ENCODE data around the gene AMZ2. TPM values are rescaled to one million over a fixed set of nuclear protein-coding genes. Genes with fewer than 3 reads are reported as not detected.

The AMZ2 gene
- total and polyA plus RNA-seq, 7 experiments from 2014 or later, result 47.6 to 103 (median 79.5) TPM

DNA sequence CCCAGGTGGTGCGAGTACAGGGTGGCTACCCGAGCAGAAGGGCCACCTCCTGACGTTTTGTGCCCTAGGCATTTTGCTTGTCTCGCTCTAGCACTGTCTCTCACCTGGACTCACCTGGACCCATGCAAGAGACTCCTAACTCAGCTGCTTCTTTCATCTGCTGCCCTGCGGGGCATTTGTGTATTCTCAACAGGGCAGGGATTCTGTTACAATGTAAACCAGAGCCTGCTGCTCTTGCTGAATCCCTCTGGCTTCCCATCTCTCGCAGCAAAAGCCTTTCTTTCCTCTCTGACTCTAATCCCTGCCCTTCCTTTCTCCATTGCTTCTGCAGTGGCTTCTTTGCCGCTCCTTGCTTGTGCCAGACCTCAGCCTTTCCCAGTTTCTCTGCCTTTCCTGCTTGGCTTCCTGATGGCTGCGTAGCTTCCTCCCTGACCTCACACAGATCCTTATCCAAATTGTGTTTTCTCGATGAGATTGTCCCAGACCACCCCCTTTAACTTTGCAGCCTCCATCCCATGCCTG, 53.7 kb downstream of the AMZ2 start:
- H3K4me1 Mint-ChIP-seq, result peaks cover 14 to 55% (median 48%) of the 10 kb centered on the region in 7 donors

DNA sequence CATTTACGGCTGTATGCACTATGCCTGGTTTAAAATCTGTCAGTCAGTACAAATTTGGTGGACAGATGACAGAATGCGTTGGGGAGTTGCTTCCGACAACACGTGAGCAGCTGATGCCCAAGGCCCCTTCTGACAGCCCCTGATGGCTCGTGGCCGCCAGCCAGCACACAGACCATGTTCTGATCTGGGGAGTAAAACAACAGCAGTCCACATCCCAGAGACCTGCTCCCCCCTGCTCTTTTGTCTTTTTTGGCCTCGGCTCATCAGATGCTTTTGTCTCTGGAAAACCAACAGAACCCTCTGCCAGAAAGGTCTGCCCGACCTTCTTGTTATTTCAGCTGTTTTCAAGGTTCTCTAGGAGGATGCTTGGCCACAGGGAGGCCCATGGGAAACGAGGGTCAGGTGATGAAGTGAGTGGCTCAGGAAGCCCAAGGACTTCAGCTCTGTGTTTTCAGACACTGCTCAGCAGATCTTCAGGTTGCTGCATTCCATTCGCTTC, 54.3 kb downstream of the AMZ2 start:
- DNase-seq (no peak), ATAC-seq (no peak)
- no peaks in the 10 kb centered on the region for H3K9me3 Mint-ChIP-seq
- Histone ChIP-seq H3K27me3 (ENCODE audit: control insufficient read depth in 2 of 2, insufficient read depth in 2 of 2, low read length in 2 of 2) (no peaks in the 10 kb centered on the region), H3K27ac (ENCODE audit: low read depth, low read length) (no peak overlapping the region), H3K4me3 (ENCODE audit: low read length) (no peak overlapping the region), H3K36me3 (ENCODE audit: control insufficient read depth in 2 of 3, insufficient read depth in 3 of 3, low read length in 3 of 3) (no peaks in the 10 kb centered on the region), H3K9me3 (ENCODE audit: control insufficient read depth in 2 of 3, low read length in 3 of 3) (no peaks in the 10 kb centered on the region), H3K4me1 (ENCODE audit: control insufficient read depth in 2 of 2, insufficient read depth in 2 of 2, low read length in 2 of 2) (peaks cover 16 to 21% of the 10 kb centered on the region in 2 donors)
- H3K4me1 Mint-ChIP-seq, result peaks cover 11 to 52% (median 46%) of the 10 kb centered on the region in 7 donors
- no peak overlapping the region for H3K4me3 Mint-ChIP-seq
- CTCF ChIA-PET, result no interaction called here
- H3K27me3 Mint-ChIP-seq, result peaks cover 0 to 13% (median 0%) of the 10 kb centered on the region in 5 donors
- peaks cover 0 to 7% (median 3%) of the 10 kb centered on the region in 5 donors for H3K36me3 Mint-ChIP-seq
- POLR2A ChIA-PET, result interaction anchor here (0.5 to 2.0 kb wide), 5 partner anchors 10 to 203 kb away, joined by 3 to 8 read pairs (median 4); partner anchors contain the start of genes ARSG and SLC16A6
- intact Hi-C loops (cut with micrococcal nuclease), result no loop called here
- H3K27ac Mint-ChIP-seq, result peak overlapping the region in 2 of 9 donors; percentile 66

More for the DNA sequence above, 53.7 kb downstream of the AMZ2 start:
- Histone ChIP-seq H3K4me3 (ENCODE audit: low read length) (no peak overlapping the region), H3K4me1 (ENCODE audit: control insufficient read depth in 2 of 2, insufficient read depth in 2 of 2, low read length in 2 of 2) (peaks cover 21% of the 10 kb centered on the region in 2 donors), H3K36me3 (ENCODE audit: control insufficient read depth in 2 of 3, insufficient read depth in 3 of 3, low read length in 3 of 3) (no peaks in the 10 kb centered on the region), H3K27me3 (ENCODE audit: control insufficient read depth in 2 of 2, insufficient read depth in 2 of 2, low read length in 2 of 2) (no peaks in the 10 kb centered on the region), H3K9me3 (ENCODE audit: control insufficient read depth in 2 of 3, low read length in 3 of 3) (no peaks in the 10 kb centered on the region), H3K27ac (ENCODE audit: low read depth, low read length) (no peak overlapping the region)
- ChIA-PET POLR2A (interaction anchor here (0.5 to 1.0 kb wide), 3 partner anchors 10 to 202 kb away, joined by 3 to 10 read pairs (median 4); partner anchors contain the start of gene ARSG), CTCF (no interaction called here)
- ATAC-seq, result no peak
- Mint-ChIP-seq H3K36me3 (peaks cover 0 to 6% (median 3%) of the 10 kb centered on the region in 5 donors), H3K9me3 (no peaks in the 10 kb centered on the region), H3K4me3 (peak overlapping the region in 1 of 10 donors; percentile 24), H3K27ac (peak overlapping the region in 2 of 9 donors; percentile 66 to 92), H3K27me3 (peaks cover 0 to 15% (median 0%) of the 10 kb centered on the region in 5 donors)
- no peak for DNase-seq
- intact Hi-C loops (cut with micrococcal nuclease), result no loop called here

DNA sequence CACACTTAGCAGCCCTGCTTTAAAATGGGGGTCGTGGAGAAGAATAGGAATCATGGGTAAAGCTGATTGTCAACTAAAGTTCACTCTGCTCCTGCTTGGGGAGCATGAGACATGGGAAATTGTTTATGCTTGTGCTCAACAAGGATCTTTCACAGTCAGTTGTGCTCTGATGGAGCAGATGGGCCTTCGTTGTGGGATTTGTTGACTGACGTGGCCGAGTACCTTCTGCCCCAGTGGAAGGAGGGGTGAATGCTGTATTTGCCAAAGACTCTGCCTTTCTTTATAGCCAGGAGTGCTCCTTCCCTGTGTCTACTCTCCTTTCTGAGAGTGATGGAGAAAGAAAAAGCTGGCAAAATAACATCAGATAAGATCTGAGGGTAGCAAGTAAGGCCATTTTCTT, 54.8 kb downstream of the AMZ2 start:
- H3K27ac Mint-ChIP-seq, result peak overlapping the region in 1 of 9 donors; percentile 66
- POLR2A ChIA-PET, result interaction anchor here (0.7 to 2.0 kb wide), 5 partner anchors 10 to 53 kb away, joined by 3 to 8 read pairs (median 3); partner anchors contain the start of genes ARSG and SLC16A6
- H3K4me1 Mint-ChIP-seq, result peaks cover 13 to 52% (median 46%) of the 10 kb centered on the region in 7 donors
- intact Hi-C loops (cut with micrococcal nuclease), result no loop called here
- CTCF ChIA-PET, result no interaction called here
- peaks cover 1 to 11% (median 5%) of the 10 kb centered on the region in 5 donors for H3K36me3 Mint-ChIP-seq
- H3K4me3 Mint-ChIP-seq, result no peak overlapping the region
- no peaks in the 10 kb centered on the region for H3K9me3 Mint-ChIP-seq
- H3K36me3 ChIP-seq (ENCODE audit: control insufficient read depth in 2 of 3, insufficient read depth in 3 of 3, low read length in 3 of 3), result no peaks in the 10 kb centered on the region
- peaks cover 12 to 17% of the 10 kb centered on the region in 2 donors for H3K4me1 ChIP-seq (ENCODE audit: control insufficient read depth in 2 of 2, insufficient read depth in 2 of 2, low read length in 2 of 2)
- H3K4me3 ChIP-seq (ENCODE audit: low read length), result no peak overlapping the region
- ATAC-seq (no peak), DNase-seq (no peak)
- H3K27me3 ChIP-seq (ENCODE audit: control insufficient read depth in 2 of 2, insufficient read depth in 2 of 2, low read length in 2 of 2), result no peaks in the 10 kb centered on the region
- no peaks in the 10 kb centered on the region for H3K9me3 ChIP-seq (ENCODE audit: control insufficient read depth in 2 of 3, low read length in 3 of 3)
- H3K27me3 Mint-ChIP-seq, result peaks cover 0 to 13% (median 0%) of the 10 kb centered on the region in 5 donors
- no peak overlapping the region for H3K27ac ChIP-seq (ENCODE audit: low read depth, low read length)

DNA sequence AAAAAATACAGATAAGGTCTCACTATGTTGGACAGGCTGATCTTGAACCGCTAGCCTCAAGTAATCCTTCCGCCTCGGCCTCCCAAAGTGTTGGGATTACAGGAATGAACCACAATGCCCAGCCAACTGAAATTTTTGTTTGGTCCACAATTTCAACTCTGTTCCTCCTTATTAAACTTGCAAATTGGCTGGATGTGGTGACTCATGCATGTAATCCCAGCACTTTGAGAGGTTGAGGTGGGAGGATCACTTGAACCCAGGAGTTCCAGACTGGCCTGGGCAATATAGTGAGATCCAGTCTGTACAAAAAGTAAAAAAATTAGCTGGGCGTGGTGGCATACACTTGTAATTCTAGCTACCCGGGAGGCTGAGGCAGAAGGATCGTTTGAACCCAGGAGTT, 56.9 kb downstream of the AMZ2 start:
- Histone ChIP-seq H3K4me3 (ENCODE audit: low read length) (no peak overlapping the region), H3K27ac (ENCODE audit: low read depth, low read length) (no peak overlapping the region), H3K27me3 (ENCODE audit: control insufficient read depth in 2 of 2, insufficient read depth in 2 of 2, low read length in 2 of 2) (no peaks in the 10 kb centered on the region), H3K36me3 (ENCODE audit: control insufficient read depth in 2 of 3, insufficient read depth in 3 of 3, low read length in 3 of 3) (no peaks in the 10 kb centered on the region), H3K4me1 (ENCODE audit: control insufficient read depth in 2 of 2, insufficient read depth in 2 of 2, low read length in 2 of 2) (peaks cover 0 to 5% of the 10 kb centered on the region in 2 donors), H3K9me3 (ENCODE audit: control insufficient read depth in 2 of 3, low read length in 3 of 3) (no peaks in the 10 kb centered on the region)
- no peak overlapping the region for H3K4me3 Mint-ChIP-seq
- peaks cover 3 to 17% (median 9%) of the 10 kb centered on the region in 5 donors for H3K36me3 Mint-ChIP-seq
- POLR2A ChIA-PET, result interaction anchor here (0.7 to 1.0 kb wide), 2 partner anchors 8 to 13 kb away, joined by 3 to 4 read pairs; partner anchors contain the start of gene ARSG
- peaks cover 0 to 10% (median 0%) of the 10 kb centered on the region in 5 donors for H3K27me3 Mint-ChIP-seq
- peaks cover 0 to 2% (median 0%) of the 10 kb centered on the region in 11 donors for H3K9me3 Mint-ChIP-seq
- H3K4me1 Mint-ChIP-seq, result peaks cover 12 to 43% (median 33%) of the 10 kb centered on the region in 7 donors
- H3K27ac Mint-ChIP-seq, result no peak overlapping the region
- ATAC-seq (no peak), DNase-seq (no peak)
- CTCF ChIA-PET, result interaction anchor here (0.6 kb wide), 1 partner anchor 154 kb away, joined by 4 read pairs; no protein-coding TSS in a partner anchor
- intact Hi-C loops (cut with micrococcal nuclease), result no loop called here

DNA sequence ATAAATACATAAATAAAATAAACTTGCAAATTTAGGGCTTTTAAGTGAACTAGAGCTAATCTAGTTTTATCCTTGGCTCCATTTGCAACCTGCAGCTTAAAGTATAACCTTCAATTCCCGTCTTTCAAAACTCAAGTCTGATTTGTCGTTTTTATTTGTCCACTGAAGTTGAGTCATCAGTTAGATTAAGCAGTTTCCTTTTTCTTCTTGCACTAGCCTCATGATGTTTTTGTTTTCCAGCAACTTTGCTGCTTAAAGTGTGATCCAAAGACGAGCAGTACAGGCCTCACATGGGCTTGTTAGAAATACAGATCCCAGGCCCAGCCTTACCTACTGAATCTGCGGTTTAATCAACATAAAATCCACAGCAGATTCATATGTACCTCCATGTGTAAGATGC, 57.3 kb downstream of the AMZ2 start:
- Histone ChIP-seq H3K36me3 (ENCODE audit: control insufficient read depth in 2 of 3, insufficient read depth in 3 of 3, low read length in 3 of 3) (no peaks in the 10 kb centered on the region), H3K27ac (ENCODE audit: low read depth, low read length) (no peak overlapping the region), H3K9me3 (ENCODE audit: control insufficient read depth in 2 of 3, low read length in 3 of 3) (no peaks in the 10 kb centered on the region), H3K27me3 (ENCODE audit: control insufficient read depth in 2 of 2, insufficient read depth in 2 of 2, low read length in 2 of 2) (no peaks in the 10 kb centered on the region), H3K4me3 (ENCODE audit: low read length) (no peak overlapping the region), H3K4me1 (ENCODE audit: control insufficient read depth in 2 of 2, insufficient read depth in 2 of 2, low read length in 2 of 2) (peaks cover 4 to 9% of the 10 kb centered on the region in 2 donors)
- H3K36me3 Mint-ChIP-seq, result peaks cover 3 to 17% (median 9%) of the 10 kb centered on the region in 5 donors
- H3K27ac Mint-ChIP-seq, result no peak overlapping the region
- no peak for ATAC-seq
- H3K4me3 Mint-ChIP-seq, result no peak overlapping the region
- ChIA-PET POLR2A (interaction anchor here (0.7 to 1.0 kb wide), 2 partner anchors 8 to 13 kb away, joined by 3 to 4 read pairs; partner anchors contain the start of gene ARSG), CTCF (interaction anchor here (0.6 kb wide), 1 partner anchor 154 kb away, joined by 4 read pairs; no protein-coding TSS in a partner anchor)
- no peak for DNase-seq
- peaks cover 16 to 45% (median 34%) of the 10 kb centered on the region in 7 donors for H3K4me1 Mint-ChIP-seq
- intact Hi-C loops (cut with micrococcal nuclease), result no loop called here
- H3K27me3 Mint-ChIP-seq, result peaks cover 0 to 9% (median 0%) of the 10 kb centered on the region in 5 donors
- peaks cover 0 to 2% (median 0%) of the 10 kb centered on the region in 11 donors for H3K9me3 Mint-ChIP-seq
